Subcutaneous adipose tissue (tissue), 4 donors: ENCODE data around the gene PDP2. TPM values are rescaled to one million over a fixed set of nuclear protein-coding genes. Genes with fewer than 3 reads are reported as not detected.

ENCODE experiments used
- total RNA-seq, 4 donors: library from RNA; depleted of rRNA; stranded (reverse); fragments of >200 nt; gene quantifications; one replicate each; pipeline ENCODE4 v1.1.0, GENCODE V29; 2016
- TF ChIP-seq, protein P1 (sequence below): fragments of 450-650 bp; IDR thresholded peaks from one replicate; pipeline ENCODE4 v1.5.1; 2016; ENCODE audit warnings: low read depth, mild to moderate bottlenecking, control low read depth, antibody characterized with exemption, moderate library complexity

PDP2 gene, protein sequence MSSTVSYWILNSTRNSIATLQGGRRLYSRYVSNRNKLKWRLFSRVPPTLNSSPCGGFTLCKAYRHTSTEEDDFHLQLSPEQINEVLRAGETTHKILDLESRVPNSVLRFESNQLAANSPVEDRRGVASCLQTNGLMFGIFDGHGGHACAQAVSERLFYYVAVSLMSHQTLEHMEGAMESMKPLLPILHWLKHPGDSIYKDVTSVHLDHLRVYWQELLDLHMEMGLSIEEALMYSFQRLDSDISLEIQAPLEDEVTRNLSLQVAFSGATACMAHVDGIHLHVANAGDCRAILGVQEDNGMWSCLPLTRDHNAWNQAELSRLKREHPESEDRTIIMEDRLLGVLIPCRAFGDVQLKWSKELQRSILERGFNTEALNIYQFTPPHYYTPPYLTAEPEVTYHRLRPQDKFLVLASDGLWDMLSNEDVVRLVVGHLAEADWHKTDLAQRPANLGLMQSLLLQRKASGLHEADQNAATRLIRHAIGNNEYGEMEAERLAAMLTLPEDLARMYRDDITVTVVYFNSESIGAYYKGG
- 10 to 100 TPM; 16.5 to 43.3 (median 31.1) TPM for total RNA-seq

- TF ChIP-seq, protein P1, sequence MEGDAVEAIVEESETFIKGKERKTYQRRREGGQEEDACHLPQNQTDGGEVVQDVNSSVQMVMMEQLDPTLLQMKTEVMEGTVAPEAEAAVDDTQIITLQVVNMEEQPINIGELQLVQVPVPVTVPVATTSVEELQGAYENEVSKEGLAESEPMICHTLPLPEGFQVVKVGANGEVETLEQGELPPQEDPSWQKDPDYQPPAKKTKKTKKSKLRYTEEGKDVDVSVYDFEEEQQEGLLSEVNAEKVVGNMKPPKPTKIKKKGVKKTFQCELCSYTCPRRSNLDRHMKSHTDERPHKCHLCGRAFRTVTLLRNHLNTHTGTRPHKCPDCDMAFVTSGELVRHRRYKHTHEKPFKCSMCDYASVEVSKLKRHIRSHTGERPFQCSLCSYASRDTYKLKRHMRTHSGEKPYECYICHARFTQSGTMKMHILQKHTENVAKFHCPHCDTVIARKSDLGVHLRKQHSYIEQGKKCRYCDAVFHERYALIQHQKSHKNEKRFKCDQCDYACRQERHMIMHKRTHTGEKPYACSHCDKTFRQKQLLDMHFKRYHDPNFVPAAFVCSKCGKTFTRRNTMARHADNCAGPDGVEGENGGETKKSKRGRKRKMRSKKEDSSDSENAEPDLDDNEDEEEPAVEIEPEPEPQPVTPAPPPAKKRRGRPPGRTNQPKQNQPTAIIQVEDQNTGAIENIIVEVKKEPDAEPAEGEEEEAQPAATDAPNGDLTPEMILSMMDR: no peak
Observed at GRCh38 chr16:66880288-66881013, at the start of gene PDP2. TSS of gene PDP2 (plus strand) at chr16:66880515. CDS start at chr16:66884285, 3,770 bp downstream.

DNA sequence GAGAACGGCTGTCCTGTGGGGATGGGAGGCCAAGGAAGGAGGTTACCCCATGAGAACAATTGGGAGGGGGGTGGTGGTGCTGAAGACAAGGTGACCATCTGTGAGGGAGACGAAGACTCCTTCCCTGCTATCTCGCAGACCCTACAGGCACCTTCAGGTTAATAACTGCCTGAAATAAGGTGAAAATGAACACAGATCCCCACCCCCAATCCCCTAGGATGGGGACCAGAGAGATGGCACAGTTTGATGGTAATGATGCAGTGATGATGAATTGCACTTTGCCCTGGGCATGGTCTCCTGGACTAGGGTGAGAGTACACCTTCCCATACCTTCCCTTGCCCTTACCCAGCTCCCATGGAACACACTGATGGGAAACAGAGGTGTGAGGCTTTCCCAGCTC, 48.1 kb upstream of the PDP2 start:
- TF ChIP-seq, protein P1: no peak

DNA sequence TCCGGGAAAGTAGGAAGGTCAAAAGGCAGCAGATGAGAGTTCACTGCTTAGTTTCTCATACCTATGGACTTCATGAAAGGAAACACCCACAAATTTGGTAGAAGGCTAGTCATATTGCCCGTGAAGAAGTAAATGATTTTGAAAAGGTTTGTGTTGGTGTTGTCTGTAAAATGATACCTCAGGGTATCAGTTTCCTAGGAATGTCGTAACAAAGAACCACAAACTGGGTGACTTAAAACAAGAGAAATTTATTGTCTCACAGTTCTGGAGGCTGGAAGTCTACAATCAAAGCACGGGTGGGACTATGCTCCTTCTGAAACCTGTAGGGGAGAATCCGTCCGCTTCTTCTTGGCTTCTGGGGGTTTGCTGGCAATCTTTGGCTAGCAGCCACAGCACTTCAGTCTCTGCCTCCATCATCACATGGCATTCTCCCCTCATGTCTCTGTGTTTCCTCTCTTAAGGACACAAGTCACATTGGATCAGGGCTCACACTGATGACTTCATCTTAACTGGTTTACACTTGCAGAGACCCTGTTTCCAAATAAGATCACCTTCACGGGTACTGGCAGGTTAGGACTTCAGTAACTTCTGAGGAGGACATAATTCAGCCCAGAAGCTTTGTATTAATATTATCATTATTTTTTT, 47.5 kb upstream of the PDP2 start:
- TF ChIP-seq, protein P1: no peak

- TF ChIP-seq, protein P1: no peak
Observed at GRCh38 chr16:66834746-66835145, 45.6 kb upstream of the PDP2 start.

DNA sequence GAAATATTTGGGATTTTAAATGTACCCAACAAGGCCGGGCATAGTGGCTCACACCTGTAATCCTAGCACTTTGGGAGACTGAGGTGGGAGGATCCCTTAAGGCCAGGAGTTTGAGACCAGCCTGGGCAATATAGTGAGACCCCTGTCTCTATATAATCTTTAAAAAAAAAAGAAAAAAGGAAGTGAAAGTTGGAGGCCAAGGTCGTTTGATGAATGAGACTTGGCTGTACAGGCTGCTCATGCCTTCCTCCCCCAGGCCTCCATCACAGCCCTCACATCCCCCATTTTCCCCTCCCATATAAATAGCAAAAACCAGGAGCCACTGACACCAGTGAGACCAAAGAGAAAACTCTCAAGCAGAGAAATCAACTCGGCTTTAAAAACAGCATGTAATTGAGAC, 39.4 kb upstream of the PDP2 start:
- TF ChIP-seq, protein P1: no peak

GRCh38 chr16:66841366-66841765, 38.9 kb upstream of the PDP2 start:
- TF ChIP-seq, protein P1: no peak

GRCh38 chr16:66842765-66843164, 37.5 kb upstream of the PDP2 start:
- TF ChIP-seq, protein P1: no peak
